ENCODE data around the gene EXOC2.

GRCh38 chr6:705047-705446 lies 12.1 kb upstream of the EXOC2 start:
- TF ChIP-seq BACH2 (CRISPR knock-in tag; IDR thresholded peaks at IDR 0.05; ENCODE audit: borderline replicate concordance) (no peak), PATZ1 (CRISPR knock-in tag; IDR thresholded peaks at IDR 0.05; ENCODE audit: borderline replicate concordance) (no peak), CREB5 (CRISPR knock-in tag; IDR thresholded peaks at IDR 0.05; ENCODE audit: low read depth) (no peak), ZFP30 (CRISPR knock-in tag; IDR thresholded peaks at IDR 0.05) (no peak), TCF4 (CRISPR knock-in tag; IDR thresholded peaks at IDR 0.05; ENCODE audit: borderline replicate concordance) (no peak), ARNTL (CRISPR knock-in tag; IDR thresholded peaks at IDR 0.05; ENCODE audit: borderline replicate concordance, low read depth) (no peak), ZNF8 (CRISPR knock-in tag; IDR thresholded peaks at IDR 0.05) (no peak), PPARA (CRISPR knock-in tag; IDR thresholded peaks at IDR 0.05; ENCODE audit: borderline replicate concordance) (no peak), ISL1 (CRISPR knock-in tag; IDR thresholded peaks at IDR 0.05) (no peak), RARB (CRISPR knock-in tag; IDR thresholded peaks at IDR 0.05) (no peak)

Measured in SK-N-SH treated with all-trans-retinoic acid at 6 μM for 48 hours (cell line).